Activated T-helper 9 cell treated with anti-CD3 and anti-CD28 coated beads, Interleukin-2, amount 50 U/mL, for 16 hours (primary cell): ENCODE data around the gene TSTD1.

ENCODE experiments used
- DNase-seq: peaks from one replicate; pipeline ENCODE4 v3.0.0-alpha.2; 2020; ENCODE audit warnings: low read depth

TSTD1 gene, protein sequence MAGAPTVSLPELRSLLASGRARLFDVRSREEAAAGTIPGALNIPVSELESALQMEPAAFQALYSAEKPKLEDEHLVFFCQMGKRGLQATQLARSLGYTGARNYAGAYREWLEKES

DNA sequence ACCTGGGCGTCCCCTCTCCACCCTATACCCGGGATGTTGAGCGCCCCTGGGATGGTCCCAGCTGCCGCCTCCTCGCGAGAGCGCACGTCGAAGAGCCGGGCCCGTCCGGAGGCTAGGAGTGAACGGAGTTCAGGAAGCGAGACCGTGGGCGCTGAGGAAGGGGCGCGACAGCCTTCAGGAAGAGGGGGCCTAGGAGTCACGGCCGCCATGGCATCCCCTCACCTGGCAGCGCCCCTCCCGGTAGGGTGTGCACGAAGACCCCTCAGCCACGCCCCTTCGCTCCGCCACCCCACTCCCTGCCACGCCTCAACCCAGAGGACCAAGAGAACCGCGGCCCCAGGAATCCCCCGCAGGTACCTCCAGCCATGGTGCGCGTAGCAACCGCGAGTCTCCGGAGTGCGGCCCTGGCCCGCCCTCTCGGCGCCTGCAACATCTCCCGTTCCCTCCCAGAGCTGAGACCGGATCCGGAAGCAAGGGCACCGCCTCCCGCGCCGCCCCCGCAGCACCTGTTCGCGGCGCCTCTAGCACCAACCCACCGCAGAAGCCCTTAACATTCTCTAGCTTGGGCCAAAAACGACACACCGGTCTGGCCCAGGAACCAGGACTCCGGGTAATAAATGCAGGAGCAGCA lies at the start of gene TSTD1:
Gene TSTD1 (minus strand): TSS at position 442 of the 631 bp plus-strand sequence. CDS start 75 bp downstream, at position 367.
- peak; percentile 84 for DNase-seq

DNA sequence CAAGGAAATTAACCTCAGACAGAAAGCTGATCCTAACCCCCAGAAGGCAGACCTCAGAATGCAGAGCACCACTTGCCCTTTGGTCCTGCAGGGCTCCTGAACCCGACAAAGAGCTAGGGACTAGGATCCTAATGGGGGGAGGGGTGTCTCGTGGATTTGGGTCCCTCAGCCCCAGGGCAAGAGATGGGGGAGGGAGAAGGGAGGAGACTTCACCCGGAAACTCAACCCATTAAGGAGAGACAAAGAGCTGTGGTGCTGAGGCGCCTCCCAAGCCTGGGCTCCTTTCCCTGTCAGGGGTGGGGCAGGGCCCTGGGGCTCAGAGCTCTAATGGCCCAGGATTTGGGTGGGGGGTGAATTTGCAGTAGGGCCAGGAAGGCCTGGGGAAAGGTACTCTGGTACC lies 47.7 kb upstream of the TSTD1 start:
- DNase-seq: no peak

DNA sequence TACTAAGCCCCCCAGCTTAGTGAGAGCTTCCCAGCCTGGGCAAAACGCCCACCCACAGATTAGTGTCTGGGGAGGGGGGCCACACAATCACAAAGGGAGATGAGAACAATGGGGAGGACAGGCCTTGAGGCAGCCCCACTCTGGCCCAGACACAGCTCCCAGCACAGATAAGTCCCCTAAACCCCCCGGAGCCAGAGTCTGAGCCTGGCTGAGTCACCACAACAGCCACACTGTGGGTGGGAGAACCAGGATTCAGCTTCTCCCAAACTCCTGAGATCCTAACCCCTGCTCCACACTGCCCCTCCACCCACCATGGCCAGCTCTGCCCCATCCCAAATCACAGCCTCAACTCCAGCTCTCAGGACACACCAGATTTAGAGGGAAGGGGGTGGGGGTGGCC lies 46.4 kb upstream of the TSTD1 start:
- no peak for DNase-seq

DNA sequence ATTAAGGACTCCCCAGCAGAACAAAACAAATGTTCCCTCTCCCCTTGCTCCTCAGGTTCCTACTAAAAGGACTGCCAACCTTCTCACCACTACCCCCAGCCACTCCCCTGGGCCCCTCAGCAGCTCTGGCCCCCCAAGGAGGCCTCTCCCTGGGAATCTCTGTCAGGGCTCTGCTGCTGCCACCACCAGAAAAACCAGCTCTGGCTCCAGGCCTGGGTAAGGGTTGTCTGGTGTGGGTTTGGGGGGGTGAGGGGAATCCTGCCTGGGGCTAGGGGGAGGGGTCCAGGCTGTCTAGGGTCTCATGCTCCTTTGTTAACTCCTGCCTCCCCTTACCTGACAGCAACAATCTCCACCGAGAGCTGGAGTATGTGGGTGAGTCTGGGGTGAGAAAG lies 45.8 kb upstream of the TSTD1 start:
- no peak for DNase-seq

DNA sequence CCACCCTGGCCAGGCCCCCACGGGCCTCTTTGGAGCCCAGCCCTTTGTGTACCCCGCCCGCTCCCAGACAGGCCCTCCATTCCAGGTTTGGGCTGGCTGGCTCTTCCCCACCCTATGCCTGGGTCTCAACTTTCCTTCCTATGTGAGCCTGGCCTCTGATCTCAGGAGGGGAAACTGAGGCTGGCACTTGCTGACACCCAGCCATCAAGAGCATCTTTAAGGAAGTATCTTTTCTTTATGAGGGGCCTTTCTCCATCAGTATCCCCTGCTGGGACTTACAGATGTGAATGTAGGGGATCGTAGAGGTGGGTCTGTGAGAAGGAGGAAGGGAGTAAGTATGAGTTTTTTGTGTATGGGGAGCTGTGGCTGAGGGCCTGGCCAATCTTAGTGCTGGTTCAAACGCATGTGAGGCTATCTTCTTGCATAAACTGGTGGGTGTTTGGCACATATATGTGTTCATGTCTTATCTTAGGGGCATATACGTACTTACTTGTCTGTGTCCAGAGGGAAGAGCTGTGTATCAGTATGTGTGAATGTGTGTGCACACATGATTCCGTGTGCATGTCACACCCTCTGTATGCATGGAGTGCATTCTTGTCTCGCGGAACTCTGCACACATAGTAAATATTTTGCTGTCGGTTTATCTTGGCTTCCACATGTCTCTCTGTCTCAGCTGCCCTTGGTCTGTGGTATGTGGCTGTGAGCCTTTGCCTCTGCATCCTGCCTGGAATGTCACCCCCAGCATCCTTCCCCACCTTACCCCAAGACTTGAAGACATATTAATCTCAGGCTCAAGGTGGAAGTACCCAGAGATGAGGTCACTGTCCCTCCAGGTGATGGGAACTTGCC lies 45.2 kb upstream of the TSTD1 start:
- DNase-seq: no peak

DNA sequence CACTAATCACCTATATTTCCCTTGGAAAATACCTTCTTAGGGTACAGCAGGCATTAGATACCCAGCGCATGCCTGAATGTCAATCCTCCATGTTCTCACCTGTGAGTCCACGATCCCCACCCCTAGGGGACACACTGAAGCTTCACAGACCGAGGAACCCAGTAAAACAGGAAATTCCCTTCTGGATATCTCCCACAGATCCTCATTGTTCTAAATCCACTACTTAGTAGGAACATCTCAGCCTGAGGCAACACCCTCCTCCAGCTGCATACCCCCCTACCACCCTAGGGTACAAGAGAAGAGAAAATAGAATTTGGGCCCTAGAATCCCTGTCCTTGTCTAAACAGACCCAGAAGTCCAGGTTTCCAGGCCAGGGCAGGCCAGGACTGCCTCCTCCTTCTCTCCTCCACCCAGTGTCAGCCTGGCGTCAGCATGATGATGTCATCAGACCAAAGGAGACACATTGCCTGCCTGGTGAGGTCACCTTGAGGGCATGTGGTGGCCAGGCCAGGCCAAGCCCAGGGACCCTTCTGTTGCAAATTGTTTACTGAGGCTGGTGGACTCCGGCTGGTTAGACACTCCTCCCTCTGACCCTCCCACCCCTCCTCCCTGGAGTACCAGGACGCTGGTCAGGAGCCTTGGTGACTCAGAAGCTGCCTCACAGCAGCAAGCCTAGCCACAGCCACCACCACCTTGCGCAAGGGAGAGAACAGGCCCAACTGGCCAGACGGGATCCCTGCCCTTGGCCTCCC lies 44.4 kb upstream of the TSTD1 start:
- DNase-seq: no peak

DNA sequence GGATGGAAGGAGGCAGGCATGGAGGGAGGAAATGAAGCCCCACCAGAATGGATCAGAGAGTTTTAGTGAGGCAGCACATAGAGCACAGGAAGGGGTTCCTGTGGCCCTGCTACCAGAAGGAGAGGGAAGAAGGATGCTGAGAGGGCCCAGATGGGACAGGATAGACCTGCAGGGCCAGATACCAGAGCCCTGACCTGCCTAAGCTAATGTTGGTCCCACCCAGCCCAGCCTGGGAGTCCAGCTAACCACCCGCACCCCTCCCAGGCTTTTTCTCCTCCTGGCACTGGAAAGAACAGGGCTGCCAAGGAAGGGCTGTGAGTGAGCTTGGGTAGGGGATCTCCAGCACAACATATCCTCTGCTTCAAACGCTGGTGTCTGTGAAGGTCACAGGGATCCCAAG lies 43.7 kb upstream of the TSTD1 start:
- no peak for DNase-seq

DNA sequence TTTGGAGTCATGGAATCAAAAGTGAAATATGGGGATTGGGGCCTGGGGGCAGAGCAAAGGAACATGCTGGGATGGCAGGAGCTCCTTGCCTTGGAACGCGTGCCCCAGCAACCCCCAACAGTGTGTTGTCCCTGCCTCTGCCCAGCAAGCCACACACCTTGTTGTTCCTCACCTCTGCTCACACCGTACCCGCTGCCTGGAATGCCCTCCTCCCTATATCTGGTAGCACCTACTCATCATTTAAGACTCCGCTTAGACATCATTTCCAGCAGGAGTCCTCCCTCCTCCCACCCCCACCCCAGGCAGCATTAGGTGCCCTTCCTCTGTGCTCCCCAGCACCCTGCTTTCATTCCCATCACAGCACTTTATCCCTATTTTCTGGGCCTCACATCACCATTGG lies 42.8 kb upstream of the TSTD1 start:
- DNase-seq: no peak

DNA sequence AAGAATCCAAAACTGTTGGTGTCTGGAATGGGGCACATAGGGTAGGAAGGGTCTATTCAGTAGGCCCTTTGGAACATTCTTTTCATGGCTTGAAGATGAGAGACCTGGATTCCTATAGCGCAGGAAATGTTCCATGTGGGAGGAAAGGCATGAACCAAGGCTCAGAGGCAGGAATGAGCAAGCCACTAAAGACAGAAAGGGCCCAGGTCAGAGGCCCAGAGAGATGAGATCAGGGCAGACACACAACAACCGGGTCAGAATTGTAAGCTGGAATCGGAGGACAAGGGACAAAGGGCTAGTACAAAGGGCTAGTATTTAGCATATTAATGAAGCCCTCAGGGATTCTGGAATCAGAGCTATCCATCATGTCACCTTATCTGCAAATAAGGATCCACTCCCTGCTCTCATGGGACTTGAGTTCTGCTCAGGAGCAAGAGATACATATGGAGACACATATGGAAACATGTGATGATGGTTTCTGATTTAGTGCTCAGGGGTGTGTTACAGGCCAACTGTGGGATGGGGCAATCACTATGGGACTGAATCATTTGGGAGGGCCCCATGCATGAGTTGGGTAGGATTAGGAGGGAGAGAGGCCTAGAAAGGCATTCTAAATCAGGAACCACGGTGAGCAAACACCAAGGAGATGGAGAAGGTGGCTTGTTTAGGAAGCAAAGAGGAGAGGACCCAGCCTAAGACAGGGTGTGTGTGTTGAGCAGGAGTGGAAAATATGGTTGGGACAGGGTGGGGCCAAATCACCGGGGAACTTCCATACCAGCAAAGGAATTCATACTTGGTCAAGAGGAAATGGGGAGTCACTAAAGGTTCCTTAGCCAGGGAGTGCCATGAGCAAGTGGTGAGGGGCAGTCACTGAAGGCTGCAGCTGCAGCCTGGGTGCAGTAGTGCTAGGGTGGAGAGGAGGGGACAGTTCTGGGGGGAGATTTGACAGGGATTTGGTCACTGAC lies 42.0 kb upstream of the TSTD1 start:
- no peak for DNase-seq

DNA sequence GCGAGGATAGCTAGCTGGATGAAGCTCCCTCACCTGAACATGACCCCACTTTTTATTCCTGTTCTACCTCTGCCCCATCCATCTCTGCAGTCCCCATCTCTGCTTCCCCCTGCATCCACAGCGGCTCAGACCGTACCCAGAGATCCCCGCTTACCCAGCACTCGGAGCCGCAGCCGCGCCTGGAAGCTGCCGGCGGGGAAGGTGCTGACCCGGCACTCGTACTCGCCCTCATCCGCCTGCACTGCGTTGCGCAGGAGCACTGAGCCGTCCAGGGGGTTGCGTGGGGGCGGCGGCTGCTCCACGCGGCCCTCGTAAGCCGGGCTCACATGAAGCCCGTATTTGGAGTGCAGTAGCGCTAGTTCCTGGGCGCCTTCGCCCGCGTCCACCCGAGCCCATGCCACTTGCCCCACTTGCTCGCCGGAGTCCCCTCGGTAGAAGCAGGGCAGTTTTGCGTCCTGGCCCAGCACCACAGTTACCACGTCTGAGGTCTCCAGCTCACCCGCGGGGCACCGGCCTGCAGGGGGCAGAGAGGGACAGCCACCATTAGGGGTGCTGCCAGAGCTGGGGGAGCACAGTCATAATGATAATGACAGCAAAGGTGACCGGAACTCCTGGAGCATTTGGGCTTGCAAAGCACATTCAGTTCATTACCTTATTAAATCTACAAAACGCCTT lies 40.8 kb upstream of the TSTD1 start:
- no peak for DNase-seq

DNA sequence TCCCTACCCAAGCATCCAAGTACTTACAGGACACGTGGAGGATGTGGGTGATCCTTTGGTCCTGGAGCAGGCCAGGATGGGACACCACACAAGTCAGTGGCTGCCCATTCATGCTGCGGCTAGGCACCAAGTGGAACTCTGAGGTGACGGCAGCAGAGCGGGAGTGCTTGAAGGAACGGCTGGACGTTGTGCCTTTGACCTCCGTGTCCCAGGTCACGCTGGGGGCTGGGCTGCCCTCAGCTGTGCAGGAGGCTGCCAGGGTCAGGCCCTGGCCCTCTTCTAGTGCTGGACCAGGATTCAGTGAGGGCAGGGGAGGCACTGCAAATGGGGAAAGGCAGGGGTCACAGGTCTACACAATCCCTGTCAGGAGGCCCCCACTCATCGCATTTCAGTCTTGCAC lies 38.7 kb upstream of the TSTD1 start:
- DNase-seq: no peak

DNA sequence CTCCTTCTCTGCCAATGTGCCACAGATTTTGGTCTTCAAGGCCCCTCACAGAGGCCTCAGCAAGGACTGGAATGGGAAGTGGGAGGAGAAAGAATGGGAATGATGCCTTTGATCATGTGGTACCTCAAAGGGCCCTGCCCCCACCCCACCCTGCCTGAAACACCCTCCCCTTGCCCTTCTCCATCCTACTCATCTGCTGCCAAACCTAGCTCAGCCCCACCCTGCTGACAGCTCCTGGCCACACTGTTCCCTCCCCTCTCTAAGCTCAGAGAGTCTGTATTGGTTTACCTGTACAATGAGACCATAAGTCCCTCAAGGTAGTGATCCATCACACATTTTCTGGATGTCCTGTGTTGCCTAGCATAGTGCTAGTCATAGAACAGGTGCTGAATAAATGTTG lies 37.6 kb upstream of the TSTD1 start:
- no peak for DNase-seq

DNA sequence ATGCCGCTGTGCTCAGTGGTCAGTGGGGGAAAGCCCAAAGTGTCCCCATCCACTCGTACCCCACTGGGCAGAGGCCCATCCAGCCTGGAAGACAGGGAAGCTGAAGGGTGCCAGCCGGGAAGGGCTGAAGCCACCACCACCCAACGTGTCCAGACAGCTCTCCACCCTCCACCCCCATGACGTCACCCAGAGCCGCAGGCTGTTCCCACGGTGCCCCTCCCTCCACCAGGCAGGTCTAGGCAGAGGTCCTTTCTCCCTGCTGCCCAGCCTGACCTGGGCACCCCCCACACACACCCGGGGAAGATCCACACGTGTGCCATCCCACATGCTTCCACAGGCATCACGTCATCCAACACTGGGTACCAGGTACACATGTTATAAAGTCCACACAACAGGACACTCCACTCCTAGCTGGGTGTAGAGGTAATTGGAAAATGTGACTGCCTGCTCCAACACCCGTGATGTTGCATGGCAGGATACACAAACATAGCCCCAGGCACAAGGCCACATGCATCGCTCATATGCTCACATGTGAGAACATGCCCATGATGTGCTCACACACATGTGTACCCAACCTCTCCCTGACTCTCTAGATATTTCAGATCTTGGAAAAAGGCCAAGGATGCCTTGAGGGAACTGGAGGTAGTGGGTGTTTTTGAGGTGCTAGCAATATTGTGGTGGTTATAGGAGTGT lies 36.1 kb upstream of the TSTD1 start:
- no peak for DNase-seq

DNA sequence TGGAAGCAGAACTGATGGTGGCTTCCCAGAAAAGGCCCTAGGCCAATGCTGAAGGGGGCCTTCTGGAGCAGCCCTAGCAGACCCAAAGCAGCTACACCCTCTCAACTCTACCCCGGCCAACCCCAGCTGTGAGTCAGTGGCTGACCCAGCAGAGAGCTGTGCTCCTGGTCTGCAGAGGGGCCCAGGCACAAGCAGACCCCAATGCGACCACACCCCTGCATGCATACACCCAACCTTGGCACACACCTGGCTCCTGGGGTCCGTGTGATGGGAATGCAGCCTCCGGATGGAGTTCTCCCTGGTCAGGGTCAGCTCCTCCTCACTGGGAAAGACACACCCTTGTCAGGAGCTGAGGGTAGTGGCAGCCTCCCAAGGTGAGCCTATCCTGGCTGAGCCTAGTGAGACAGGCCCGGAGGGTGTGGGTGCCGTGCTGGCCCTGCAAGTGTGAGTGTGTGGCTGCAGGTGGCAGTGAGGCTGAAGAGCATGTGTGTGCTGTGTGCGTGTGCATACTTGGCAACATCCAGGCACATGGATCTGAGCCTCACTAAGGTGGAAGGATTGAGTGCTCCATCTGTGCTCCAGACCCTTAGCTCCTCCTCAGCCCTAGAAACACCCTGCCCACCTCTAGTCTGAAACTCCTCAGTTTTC lies 34.8 kb upstream of the TSTD1 start:
- DNase-seq: no peak

DNA sequence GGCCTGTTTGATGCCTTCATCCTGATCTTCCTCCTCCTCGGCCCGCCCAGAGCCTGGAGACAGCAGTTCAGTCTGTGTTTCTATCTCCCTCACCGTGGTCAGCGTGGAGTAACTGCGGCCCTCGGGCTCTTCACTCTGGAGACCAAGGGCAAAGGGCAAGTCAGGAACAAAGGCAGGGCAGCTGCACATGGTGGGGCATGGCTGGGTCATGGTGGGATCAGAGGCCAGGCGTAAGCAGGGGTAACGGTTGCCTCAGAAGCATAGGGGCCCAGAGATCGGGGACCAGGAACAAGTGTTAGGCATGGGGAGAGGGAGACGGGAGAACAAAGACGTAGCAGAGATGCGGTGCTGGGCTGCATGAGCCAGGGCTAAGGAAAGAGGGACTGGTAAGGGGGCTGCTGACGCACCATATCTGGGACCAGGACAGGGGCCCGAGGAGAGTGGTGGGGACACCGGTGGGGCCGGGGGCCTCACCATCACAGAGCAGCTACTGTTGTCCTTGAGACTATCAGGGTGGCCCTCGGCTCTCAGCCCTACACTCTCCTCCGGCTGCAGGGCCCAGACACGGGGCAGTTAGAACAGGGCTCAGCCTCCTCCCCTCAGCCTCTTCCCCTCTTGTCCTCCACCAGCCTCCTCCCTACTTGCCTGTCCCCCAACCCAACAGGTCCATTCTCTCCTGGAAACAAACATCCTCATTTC lies 34.1 kb upstream of the TSTD1 start:
- DNase-seq: no peak

DNA sequence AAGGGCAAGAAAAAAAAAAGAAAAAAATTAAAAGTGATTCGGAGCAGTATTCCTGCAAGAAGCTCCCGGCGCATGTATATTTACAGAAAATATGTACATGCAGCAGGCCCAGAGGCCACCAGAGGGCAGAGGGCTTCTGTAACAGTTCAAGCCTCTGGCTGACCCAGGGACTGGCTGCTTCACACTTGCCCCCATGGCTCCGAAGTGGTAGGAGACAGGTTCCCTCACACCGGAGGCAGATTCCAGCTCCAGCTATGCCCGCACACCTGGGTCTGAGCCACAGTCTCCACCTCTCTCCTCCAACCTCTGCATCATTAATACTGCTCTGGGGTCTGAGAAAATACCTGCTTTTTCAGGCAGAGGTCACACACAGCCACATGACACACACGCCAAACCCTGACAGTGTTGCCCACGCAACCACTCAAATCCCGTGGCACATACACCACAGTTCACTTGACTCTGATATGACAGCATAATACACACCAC lies 33.2 kb upstream of the TSTD1 start:
- DNase-seq: peak; percentile 20

DNA sequence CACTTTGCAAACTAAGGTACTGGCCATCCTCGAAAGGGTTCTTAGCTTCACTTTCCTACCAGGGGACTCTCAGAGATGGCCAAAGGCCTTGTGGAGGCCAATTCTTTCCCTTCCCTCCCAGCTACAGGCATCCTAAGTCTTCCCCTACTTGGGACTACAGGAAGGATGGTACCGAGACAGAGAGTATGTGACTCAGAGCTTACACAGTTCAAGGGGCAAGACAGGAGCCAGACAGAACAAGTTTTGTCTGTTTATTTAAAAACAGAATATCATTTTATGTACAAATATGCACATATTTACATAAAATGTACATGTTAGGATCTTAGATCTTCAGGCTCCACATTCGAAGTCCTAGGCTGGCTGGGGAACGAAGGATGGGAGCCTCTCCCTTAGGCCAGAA lies 32.0 kb upstream of the TSTD1 start:
- DNase-seq: no peak

DNA sequence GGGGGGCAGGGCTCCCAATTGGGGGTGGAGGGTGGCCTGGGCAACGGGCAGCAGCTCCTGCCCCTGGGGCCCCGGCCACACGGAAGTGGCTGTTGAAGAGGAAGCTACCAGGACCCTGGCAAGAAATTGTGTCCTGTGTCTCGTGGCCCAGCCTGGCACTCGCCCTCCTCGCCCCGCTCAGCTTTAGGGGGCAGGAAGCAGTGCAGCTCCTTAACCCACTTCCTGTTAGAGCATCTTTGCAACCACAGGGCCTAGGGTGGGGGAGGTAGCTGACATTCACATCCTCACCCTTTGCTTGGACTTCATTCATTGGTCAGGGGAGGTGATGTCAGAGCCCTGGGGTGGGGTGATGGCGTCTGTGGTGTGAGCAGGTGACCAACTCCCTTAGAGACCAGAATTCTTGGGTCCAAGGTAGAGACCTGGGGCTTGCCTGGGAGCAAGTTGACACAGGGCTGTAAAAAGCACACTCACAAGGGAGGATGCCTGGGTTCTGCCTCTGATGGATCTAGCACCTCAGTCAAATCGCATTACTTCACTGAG lies 31.0 kb upstream of the TSTD1 start, which contains the start of gene ARHGAP30:
Gene ARHGAP30 (minus strand): TSS at position 161 of the 540 bp plus-strand sequence. CDS start 267 bp downstream, outside the sequence.
- peak; percentile 64 for DNase-seq

DNA sequence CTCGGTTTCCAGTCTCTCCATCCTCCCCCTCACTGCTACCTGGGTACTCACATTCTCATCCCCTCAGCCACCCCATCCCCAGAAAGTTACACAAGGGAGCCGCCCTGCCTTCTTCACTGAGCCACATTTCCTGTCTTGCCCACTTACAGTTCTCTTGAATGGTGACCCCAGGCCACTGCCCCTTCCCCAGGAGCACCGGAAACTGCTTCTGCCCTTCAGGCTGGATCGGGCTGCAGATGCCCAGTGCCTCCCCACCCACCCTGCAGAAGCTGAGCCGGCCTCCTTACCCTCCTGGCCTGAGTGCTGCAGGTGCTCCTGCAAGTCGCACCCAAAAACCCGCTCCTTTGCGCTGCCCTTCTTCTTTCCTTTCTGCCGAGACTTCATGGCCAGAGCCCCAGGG lies 30.5 kb upstream of the TSTD1 start:
- no peak for DNase-seq
